ENCODE results near the gene CHST15.

The CHST15 gene

GRCh38 chr10:124030061-124030460 lies 63.3 kb downstream of the CHST15 start:
- no peak for DNase-seq (ENCODE audit: low read depth in 2 of 2)

DNA sequence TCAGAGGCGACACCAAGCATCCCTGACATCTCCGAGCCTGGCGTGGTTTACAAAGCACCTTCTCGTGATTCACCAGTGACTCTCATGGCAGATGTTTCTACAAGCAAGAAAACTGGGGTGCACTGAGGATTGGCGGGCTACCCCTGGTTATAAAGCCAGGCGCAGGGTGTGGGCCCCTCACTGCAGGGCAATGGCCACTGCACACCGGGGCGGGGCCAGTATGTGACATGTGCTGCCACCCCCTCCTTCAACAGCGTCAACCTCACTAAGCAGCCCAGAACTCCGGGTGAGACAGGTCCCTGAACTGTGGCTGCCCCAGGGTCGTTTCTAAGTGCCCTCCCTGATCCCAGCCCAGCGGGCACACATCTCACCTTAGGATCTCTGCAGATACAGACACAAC lies 63.8 kb downstream of the CHST15 start:
- DNase-seq (ENCODE audit: low read depth in 2 of 2), result no peak

GRCh38 chr10:124028700-124029480 lies 64.5 kb downstream of the CHST15 start:
- DNase-seq (ENCODE audit: low read depth in 2 of 2), result no peak

DNA sequence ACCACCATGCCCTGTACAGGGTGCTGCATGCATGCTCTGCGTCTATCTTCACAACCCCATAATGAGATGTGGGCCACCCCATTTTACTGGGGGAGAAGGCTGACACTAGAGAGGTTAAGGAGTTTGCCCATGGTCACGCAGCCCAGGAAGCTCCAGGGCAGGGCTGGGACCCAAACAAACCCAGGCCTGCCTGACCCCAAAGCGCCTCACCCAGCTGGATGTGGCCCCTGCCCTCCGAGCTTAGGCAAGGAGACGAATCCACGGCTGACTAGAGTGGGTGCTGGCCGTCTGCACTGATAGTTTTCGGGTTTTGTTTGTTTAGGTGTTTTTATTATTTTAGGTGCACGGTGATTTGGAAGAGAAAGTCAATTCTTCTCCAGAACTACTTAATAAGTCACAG lies 65.7 kb downstream of the CHST15 start:
- DNase-seq (ENCODE audit: low read depth in 2 of 2), result no peak

DNA sequence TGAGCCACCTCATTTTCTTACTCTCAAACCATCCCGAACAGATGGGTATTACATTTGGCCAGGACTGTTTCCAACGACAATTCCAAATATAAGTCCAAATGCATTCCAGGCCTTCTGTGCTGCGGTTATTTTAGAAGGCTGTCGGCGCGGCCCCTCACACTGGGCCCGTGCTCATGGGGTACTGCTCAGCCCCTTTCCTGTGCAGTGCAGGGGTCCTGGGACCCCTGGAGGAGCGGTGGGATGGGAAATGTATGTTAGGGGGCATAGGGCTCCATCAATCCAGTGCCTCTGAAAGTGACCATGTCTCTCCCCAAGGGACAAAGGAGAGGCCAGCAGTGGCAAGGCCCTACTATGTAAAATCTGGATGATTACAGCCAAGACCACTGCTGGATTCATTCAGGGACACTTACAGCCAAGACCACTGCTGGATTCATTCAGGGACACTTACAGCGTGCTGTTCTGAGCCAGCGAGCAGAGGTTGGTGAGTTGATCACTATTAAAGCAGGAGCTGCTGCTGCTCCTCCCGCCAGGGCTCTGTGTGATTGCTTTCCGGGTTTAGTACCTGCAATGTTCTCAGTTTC lies 66.3 kb downstream of the CHST15 start:
- DNase-seq (ENCODE audit: low read depth in 2 of 2), result no peak

DNA sequence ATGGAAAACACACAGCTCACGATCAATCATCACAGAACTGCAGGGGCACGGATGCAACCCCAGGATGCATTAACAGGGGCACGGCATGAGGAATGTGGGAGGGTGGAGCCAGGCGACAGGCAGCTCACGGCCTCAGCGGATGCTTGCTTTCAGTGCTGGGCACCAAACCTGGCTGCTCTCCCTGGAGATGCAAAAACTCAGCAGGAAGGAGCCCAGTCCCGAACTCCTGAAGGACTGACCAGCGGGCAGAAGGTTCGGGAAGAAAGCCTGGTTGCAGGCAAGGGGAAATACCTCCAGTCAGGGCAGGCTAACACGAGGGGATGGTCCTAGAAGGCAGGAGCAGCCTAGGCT lies 66.8 kb downstream of the CHST15 start:
- DNase-seq (ENCODE audit: low read depth in 2 of 2), result no peak

- DNase-seq (ENCODE audit: low read depth in 2 of 2), result no peak
Observed at GRCh38 chr10:124025660-124026588, 67.5 kb downstream of the CHST15 start.

DNA sequence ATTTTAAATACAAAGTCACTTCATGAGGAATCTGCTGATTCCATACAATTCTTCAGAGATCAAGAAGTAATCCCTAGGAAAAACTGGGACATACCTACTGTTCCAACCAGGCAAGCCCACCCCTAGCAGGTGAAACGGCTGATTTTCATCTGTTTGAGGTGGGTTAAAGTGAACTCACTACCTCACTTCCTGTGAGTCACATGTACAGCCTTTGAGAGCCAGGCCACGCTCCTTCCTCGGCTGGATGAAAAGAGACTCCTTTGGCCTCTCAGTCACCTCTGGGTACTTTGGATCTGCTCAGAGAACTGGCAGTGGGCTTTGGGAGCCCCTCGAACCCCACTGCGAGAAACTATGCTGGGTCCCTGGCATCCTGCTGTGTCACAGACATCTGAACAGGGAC lies 68.2 kb downstream of the CHST15 start:
- no peak for DNase-seq (ENCODE audit: low read depth in 2 of 2)

GRCh38 chr10:124022066-124022465 lies 71.3 kb downstream of the CHST15 start:
- DNase-seq (ENCODE audit: low read depth in 2 of 2), result no peak

GRCh38 chr10:124020981-124021815 lies 72.2 kb downstream of the CHST15 start:
- DNase-seq (ENCODE audit: low read depth in 2 of 2), result no peak

DNA sequence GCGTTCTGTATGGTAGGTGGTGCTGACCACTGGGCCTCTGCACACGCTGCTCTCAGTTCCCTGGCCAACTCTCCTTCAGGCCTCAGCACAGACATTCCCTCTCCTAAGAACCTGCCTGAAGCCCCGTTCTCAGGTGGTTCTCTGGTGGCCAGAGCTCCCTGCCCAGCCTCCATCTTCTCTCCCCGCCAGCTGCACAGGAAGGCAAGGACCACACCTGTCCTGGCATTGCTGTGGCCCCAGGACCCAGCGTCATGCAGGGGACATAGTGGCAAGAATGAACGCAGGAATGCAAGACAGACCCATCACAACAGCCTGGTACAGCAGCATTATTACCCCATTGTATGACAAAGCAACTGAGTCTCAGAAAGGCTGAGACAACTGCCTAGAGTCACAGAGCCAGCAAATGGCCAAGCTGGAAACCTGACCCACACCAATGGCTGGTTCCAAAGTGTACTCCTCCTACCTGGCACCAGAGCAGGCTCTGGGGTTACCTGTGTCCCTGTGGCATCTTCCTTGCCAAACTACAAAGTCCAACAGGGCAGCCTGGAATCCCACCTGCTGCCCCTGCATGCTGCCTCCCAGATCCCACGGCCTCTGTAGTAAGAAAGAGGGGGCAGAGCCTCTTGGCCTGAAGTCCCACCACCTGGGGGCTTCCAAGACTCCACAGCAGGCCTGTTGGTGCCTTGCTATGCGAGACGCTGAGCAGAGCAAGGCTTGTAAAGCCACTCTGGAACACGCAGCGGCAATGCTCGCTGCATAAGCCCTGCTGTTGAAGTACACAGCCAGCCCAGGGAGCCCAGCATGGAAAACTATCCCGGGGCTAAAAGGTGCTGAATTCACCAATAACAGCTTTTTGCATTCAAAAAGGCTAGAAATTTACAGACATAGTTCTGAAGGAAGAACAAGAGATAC lies 73.3 kb downstream of the CHST15 start:
- no peak for DNase-seq (ENCODE audit: low read depth in 2 of 2)

DNA sequence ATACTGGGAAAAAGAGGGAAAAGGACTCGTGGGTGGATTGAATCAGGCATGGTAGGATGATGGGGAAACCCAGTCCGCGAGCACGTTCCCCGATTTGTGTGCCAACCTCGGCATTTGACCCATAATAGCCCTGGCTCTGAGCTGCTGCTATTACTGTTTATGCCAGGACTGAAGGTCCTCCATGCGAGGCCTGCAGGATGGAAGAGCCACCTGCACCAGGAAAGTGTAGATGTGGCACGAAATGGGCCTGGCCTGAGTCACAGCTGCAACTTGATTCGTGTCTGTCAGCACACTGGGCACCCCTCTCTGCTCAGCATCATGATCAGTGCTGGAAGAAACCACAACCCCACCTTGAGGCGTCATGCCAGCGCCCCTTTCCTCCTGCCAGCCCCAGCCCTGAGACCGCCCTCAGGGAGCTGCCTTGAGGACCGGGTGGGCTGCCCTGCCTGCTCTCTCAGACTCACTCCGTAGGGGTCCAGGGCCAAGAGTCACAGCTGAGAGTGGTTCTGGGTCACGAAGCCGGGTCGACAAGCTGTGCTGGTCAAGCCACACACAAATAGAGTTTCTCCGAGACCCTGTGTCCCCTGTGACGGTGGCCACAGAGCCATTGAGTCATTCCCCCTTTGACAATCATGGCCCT lies 74.4 kb downstream of the CHST15 start:
- DNase-seq (ENCODE audit: low read depth in 2 of 2), result no peak

GRCh38 chr10:124017729-124018128 lies 75.7 kb downstream of the CHST15 start:
- DNase-seq (ENCODE audit: low read depth in 2 of 2), result no peak

- no peak for DNase-seq (ENCODE audit: low read depth in 2 of 2)
Observed at GRCh38 chr10:124016804-124017375, 76.5 kb downstream of the CHST15 start.

- DNase-seq (ENCODE audit: low read depth in 2 of 2), result no peak
Observed at GRCh38 chr10:124015991-124016390, 77.4 kb downstream of the CHST15 start.

DNA sequence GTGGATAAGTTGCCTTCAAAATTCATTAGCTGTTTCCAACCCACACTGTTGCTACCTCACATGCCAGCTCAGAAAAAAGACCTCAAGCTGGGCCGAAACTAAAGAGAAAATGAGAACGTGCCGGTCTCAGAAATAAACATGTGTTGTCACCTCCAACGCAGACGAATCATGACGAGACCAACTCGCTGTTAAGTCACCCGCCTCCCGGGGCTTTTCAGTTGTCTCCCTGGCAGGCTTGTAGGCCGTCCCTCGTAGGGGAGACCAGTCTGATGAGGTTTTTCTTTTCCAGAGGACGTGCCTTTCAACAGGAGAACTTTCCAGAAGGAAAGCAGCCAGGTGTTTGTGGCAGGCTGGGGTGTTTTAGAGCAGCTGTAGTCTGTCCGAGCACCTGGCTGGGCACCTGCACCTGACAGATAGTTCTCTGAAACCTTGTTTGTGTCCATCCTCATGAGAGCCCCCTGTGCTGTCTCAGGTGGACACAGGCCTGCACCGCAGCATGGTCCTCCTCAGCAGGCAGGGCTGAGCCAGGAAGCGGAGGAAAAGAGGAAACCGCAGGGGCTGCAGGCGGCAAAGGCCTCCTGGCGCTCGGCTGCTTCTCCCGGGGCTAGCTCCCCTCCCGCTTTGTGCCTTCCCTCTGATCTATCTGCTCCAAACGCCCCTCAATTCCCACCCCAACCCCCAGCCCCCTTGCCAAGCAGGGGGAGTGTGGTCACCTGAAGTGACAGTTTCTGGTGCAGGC lies 78.8 kb downstream of the CHST15 start:
- DNase-seq (ENCODE audit: low read depth in 2 of 2), result no peak

DNA sequence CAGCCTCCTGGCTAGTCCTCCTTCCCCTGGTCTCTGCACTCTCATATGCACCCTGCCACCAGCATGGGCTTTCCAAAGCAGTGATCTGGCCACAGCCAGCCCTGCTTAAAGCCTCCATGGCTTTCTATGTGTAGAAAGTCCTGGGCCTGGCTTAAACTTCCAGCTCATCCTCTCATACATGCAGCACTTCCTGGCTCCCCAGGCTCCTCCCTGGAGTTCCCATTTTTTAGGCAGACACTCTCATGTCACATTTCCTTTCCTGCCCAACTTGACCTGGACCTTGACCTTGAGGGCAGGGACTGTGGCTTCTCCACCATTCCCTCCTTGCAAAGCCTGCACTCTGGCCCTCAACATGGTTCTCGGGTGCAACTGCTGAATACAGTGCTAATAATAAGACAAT lies 79.5 kb downstream of the CHST15 start:
- no peak for DNase-seq (ENCODE audit: low read depth in 2 of 2)

DNA sequence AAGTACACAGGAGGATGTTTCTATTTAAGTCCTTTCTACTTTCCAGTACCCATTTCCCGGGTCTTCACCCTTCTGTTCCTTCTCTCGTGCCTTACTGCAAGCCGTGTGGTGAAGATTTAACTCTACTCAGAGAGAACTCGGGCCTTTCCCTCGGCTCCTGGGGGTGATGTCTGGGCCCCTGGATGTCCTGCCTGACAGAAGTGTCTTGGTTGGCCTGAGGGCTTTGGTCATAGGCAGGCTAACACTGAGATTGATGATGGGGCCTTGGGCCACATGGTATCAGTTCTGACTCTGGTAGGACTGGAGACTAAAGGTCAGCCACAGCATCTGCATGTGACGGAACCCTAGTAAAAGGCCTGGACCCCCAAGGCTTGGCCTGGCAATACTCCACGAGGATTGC lies 80.4 kb downstream of the CHST15 start:
- DNase-seq (ENCODE audit: low read depth in 2 of 2), result no peak

DNA sequence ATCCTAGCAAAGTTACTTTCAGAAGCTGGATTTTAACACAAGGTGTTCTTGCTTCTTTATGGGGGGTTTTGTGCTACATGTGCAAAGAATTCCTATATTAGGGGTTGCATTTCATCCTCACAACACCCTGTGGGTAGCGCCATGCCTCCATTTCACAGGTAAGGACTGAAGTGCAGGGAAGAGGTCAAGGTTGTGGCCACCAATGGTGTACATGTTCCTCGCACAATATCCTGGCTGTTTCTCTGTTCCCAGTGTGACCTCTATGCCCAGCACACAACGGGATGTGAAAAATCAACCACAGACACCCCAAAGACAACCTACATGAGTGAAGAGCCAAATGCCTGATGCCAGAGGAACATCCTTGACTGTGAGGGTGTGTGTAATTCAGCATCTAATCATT lies 80.8 kb downstream of the CHST15 start:
- DNase-seq (ENCODE audit: low read depth in 2 of 2), result no peak

Measured in stimulated activated CD8-positive, alpha-beta memory T cell treated with anti-CD3 and anti-CD28 coated beads, Interleukin-15, amount 100 ng/mL, for 4 hours (primary cell).